K562 (cell line): ENCODE measurements around the gene TMEM126B. TPM values are rescaled to one million over a fixed set of nuclear protein-coding genes. Genes with fewer than 3 reads are reported as not detected.
A peak's percentile ranks its signal among the peaks of the same experiment; 100 is the strongest.

Source experiments
- ATAC-seq: fragments of 200-7000 bp; cut with Tn5 transposase; 3 replicates; pipeline ENCODE4 v1.9.1; 2020; ENCODE audit warnings: moderate library complexity
- BruUV-seq: library from RNA; stranded (reverse); fragments of 400-500 nt; replicated peaks from 2 replicates; lab custom pipeline; 2021; lab: Mats Ljungman, UMichigan
- CTCF ChIA-PET: fragments of 300-600 bp; formaldehyde crosslinking; extraction: SDS; loops from one replicate; lab custom pipeline; 2021; ENCODE audit warnings: low intra/inter-chr PET ratio; lab: Yijun Ruan, JAX
- POLR2A ChIA-PET: fragments of 300-600, 350-650 bp; sonication (Branson Sonifier 250); formaldehyde crosslinking; extraction: SDS; loops from one replicate; lab custom pipeline; 2021; ENCODE audit warnings: antibody characterized with exemption, inconsistent platforms; lab: Yijun Ruan, JAX
- DNase-seq, 4 experiments: peaks; one replicate each; pipeline versions ENCODE4 v3.0.0 to v3.0.0-alpha.2; 2011 to 2018; ENCODE audit warnings: low spot score in 3 of 4, mixed read lengths in 3 of 4; ENCODE audit errors: extremely low read depth in 1 of 4
- FAIRE-seq: peaks from 2 replicates; lab custom pipeline; 2011; peaks lifted over from hg19 to GRCh38; lab: Jason Lieb, UNC
- H2AFZ ChIP-seq: 2 replicates; pipeline ENCODE4 v1.6.0; 2011; ENCODE audit warnings: low read depth, low read length, control low read depth, inconsistent platforms
- H3K27ac ChIP-seq: fragments of 200-600 bp; 3 replicates; pipeline ENCODE4 v1.8.0; 2011; ENCODE audit warnings: low read depth, mild to moderate bottlenecking, control low read depth, inconsistent platforms, low read length, moderate library complexity, mixed read lengths; ENCODE audit errors: extremely low read depth
- H3K27me3 ChIP-seq, 2 experiments: fragments of 300-600 bp in 1 of 2; 2 replicates in 1 of 2; 3 replicates in 1 of 2; pipeline versions ENCODE4 v1.6.0 to v1.8.0; 2011; ENCODE audit warnings: inconsistent platforms in 2 of 2, low read length in 2 of 2, mild to moderate bottlenecking in 1 of 2, mixed read lengths in 1 of 2, moderate library complexity in 1 of 2; ENCODE audit not compliant: control insufficient read depth in 2 of 2, insufficient read depth in 2 of 2
- H3K36me3 ChIP-seq: fragments of 300-600 bp; 3 replicates; pipeline ENCODE4 v1.8.0; 2011; ENCODE audit warnings: mild to moderate bottlenecking, low read length, inconsistent platforms; ENCODE audit not compliant: control insufficient read depth, insufficient read depth
- H3K4me1 ChIP-seq, 2 experiments: fragments of 200-600 bp in 1 of 2; replicated peaks in 1 of 2; 2 replicates in 1 of 2; 3 replicates in 1 of 2; pipeline versions ENCODE4 v1.5.1 to v1.8.0; 2011; ENCODE audit warnings: inconsistent platforms in 2 of 2, low read length in 2 of 2, mild to moderate bottlenecking in 1 of 2, mixed read lengths in 1 of 2, moderate library complexity in 1 of 2; ENCODE audit not compliant: control insufficient read depth in 2 of 2, insufficient read depth in 2 of 2
- H3K4me2 ChIP-seq: 2 replicates; pipeline ENCODE4 v1.6.1; 2011; ENCODE audit warnings: low read length, control low read depth, inconsistent platforms, mixed read lengths; ENCODE audit not compliant: insufficient read depth
- H3K4me3 ChIP-seq: fragments of 200-600 bp; sonication (generic), shearing (Covaris generic); 2 replicates; pipeline ENCODE4 v1.5.1; 2016; ENCODE audit warnings: control low read depth, inconsistent platforms
- H3K79me2 ChIP-seq: fragments of 200-600 bp; 3 replicates; pipeline ENCODE4 v1.8.0; 2011; ENCODE audit warnings: low read length, inconsistent platforms; ENCODE audit not compliant: control insufficient read depth, insufficient read depth
- H3K9ac ChIP-seq, 2 experiments: 2 replicates each; pipeline versions ENCODE4 v1.6.0 to v1.6.1; 2011; ENCODE audit warnings: low read depth in 2 of 2, low read length in 2 of 2, control low read depth in 1 of 2, inconsistent platforms in 1 of 2, mild to moderate bottlenecking in 1 of 2, mixed read lengths in 1 of 2; ENCODE audit not compliant: insufficient read depth in 1 of 2
- H3K9me1 ChIP-seq: one replicate; pipeline ENCODE4 v1.6.0; 2011; ENCODE audit warnings: inconsistent platforms, mild to moderate bottlenecking, low read length, moderate library complexity; ENCODE audit not compliant: control insufficient read depth, insufficient read depth
- H3K9me3 ChIP-seq: replicated peaks from 2 replicates; pipeline ENCODE4 v1.5.1; 2011; ENCODE audit warnings: low read depth, low read length, inconsistent platforms; ENCODE audit not compliant: control insufficient read depth, insufficient read depth
- H4K20me1 ChIP-seq: replicated peaks from 2 replicates; pipeline ENCODE4 v1.6.1; 2011; ENCODE audit warnings: low read length, inconsistent platforms, mixed read lengths; ENCODE audit not compliant: control insufficient read depth, insufficient read depth
- EGR1 ChIP-seq: fragments of 450-650 bp; conservative IDR thresholded peaks from 2 replicates; pipeline ENCODE4 v1.6.1; 2017; ENCODE audit warnings: mild to moderate bottlenecking
- ELF4 ChIP-seq: fragments of 450-650 bp; formaldehyde crosslinking; IDR thresholded peaks from 2 replicates; pipeline ENCODE4 v1.4.0; 2022; ENCODE audit warnings: missing genetic modification characterization
- ETS1 ChIP-seq: conservative IDR thresholded peaks from 2 replicates; pipeline ENCODE4 v1.6.1; 2011; ENCODE audit warnings: low read depth, mild to moderate bottlenecking, low read length; ENCODE audit not compliant: control insufficient read depth
- GTF2A2 ChIP-seq: IDR thresholded peaks from 2 replicates; pipeline ENCODE4 v1.6.1; 2016; ENCODE audit warnings: mild to moderate bottlenecking, missing genetic modification characterization, missing compliant biosample characterization
- MGA ChIP-seq: fragments of 450-650 bp; IDR thresholded peaks from 2 replicates; pipeline ENCODE4 v1.6.1; 2016; ENCODE audit warnings: mild to moderate bottlenecking, moderate library complexity
- PCBP2 ChIP-seq: fragments of 200-400 bp; formaldehyde crosslinking; IDR thresholded peaks from 2 replicates; pipeline ENCODE4 v1.6.1; 2018; ENCODE audit warnings: low read length, low read depth, mild to moderate bottlenecking, moderate library complexity; ENCODE audit not compliant: poor library complexity, severe bottlenecking
- PHF21A ChIP-seq: fragments of 450-650 bp; IDR thresholded peaks from 2 replicates; pipeline ENCODE4 v1.6.1; 2017; ENCODE audit warnings: low read depth, borderline replicate concordance
- RNF2 ChIP-seq: sonication (generic); IDR thresholded peaks from 2 replicates; pipeline ENCODE4 v1.6.1; 2016
- ZNF175 ChIP-seq: fragments of 200-800 bp; sonication (Bioruptor generic); IDR thresholded peaks from 2 replicates; pipeline ENCODE4 v1.6.1; 2016; ENCODE audit warnings: low read depth, mild to moderate bottlenecking, missing genetic modification characterization, missing compliant biosample characterization
- ZNF212 ChIP-seq: fragments of 450-650 bp; formaldehyde crosslinking; IDR thresholded peaks from 2 replicates; pipeline ENCODE4 v1.4.0; 2020; ENCODE audit warnings: mild to moderate bottlenecking
- WGBS: fragments of 100-300 bp; shearing (Covaris generic); methylation state at CpG from one replicate; pipeline ENCODE4 v1.1.6; 2016; ENCODE audit warnings: low coverage, mixed read lengths; ENCODE audit not compliant: insufficient coverage; ENCODE audit errors: missing lambda C conversion rate; 5-methylcytosine and 5-hydroxymethylcytosine counted together
- in situ Hi-C: fragments of 300-500 bp; cut with MboI; formaldehyde crosslinking; loops from 4 replicates; pipeline ENCODE4 v1.15.0; 2018; ENCODE audit warnings: inconsistent platforms, mixed read lengths
- intact Hi-C: fragments of 100-400 bp; cut with micrococcal nuclease; formaldehyde crosslinking; loops from 2 replicates; pipeline ENCODE4 v1.14.2; 2022
- polyA plus RNA-seq, 8 experiments: library from polyadenylated mRNA; depleted of rRNA in 4 of 8; stranded (reverse) in 5 of 8; unstranded in 3 of 8; fragments of >200 nt; fragmentation: Nextera tagmentation in 2 of 8; fragmentation: Illumina TruSeq in 1 of 8; extraction: Ambion mirVana in 2 of 8; extraction: Trizol in 1 of 8; gene quantifications; 2 replicates each; pipeline versions ENCODE4 v1.2.1 to v1.2.3, GENCODE V29; 2011 to 2014; ENCODE audit warnings: inconsistent platforms in 1 of 8, missing spikeins in 1 of 8
- total RNA-seq, 7 experiments: library from RNA; depleted of rRNA in 6 of 7; stranded (reverse); fragments of >200 nt in 6 of 7; fragmentation: Illumina TruSeq in 2 of 7; extraction: Trizol in 2 of 7; gene quantifications; 2 replicates each; pipeline versions ENCODE4 v1.2.1 to v1.2.3, GENCODE V29; 2011 to 2021; ENCODE audit warnings: low replicate concordance in 1 of 7

TMEM126B gene
- total and polyA plus RNA-seq, 9 of the 15 experiments (the other 6 are each of a cell fraction or from before 2014, with no cell fraction given) = 85.5 to 226 (median 164) TPM

- Histone ChIP-seq H3K4me2 (no peak overlapping the region), H3K36me3 (no peaks in the 10 kb centered on the region), H3K27ac (no peak overlapping the region), H3K9me1 (no peaks in the 10 kb centered on the region), H3K4me3 (no peak overlapping the region), H3K9ac (no peak overlapping the region), H3K4me1 (no peaks in the 10 kb centered on the region; a peak in 2 of 5 replicates), H3K9me3 (no peaks in the 10 kb centered on the region), H3K79me2 (no peaks in the 10 kb centered on the region), H4K20me1 (no peaks in the 10 kb centered on the region), H3K27me3 (no peaks in the 10 kb centered on the region), H2AFZ (peak overlapping the region; percentile 14)
- POLR2A ChIA-PET = no interaction called here
- intact Hi-C loops = loop anchor here (5.0 to 10.0 kb wide), 5 partner anchors 63 to 818 kb away; no protein-coding TSS in a partner anchor
- ATAC-seq (peak; percentile 59), FAIRE-seq (peak; percentile 62), DNase-seq (no peak)
- no TSS peak for BruUV-seq
- in situ Hi-C loops = no loop called here
- CTCF ChIA-PET = no interaction called here
- 38% methylated on average over 5 of the region's 5 CpGs for WGBS
- TF ChIP-seq PCBP2 (no peak), ELF4 (CRISPR knock-in tag) (0 out of 2 replicates have a peak, but pooled peaks have one; percentile 43), ZNF175 (CRISPR knock-in tag) (no peak), PHF21A (no peak), ZNF212 (no peak), ETS1 (no peak), GTF2A2 (tag) (no peak), MGA (peak; percentile 15; the same call in 1 of the 2 replicates), RNF2 (no peak), EGR1 (no peak)
Measured at GRCh38 chr11:85599083-85599482, 29.3 kb upstream of the TMEM126B start.
